Mononuclear cell (primary cell): ENCODE measurements around the gene ATP6V0B. TPM values are rescaled to one million over a fixed set of nuclear protein-coding genes. Genes with fewer than 3 reads are reported as not detected.

ENCODE experiments used
- H3K27me3 ChIP-seq: 2 replicates; pipeline ENCODE4 v1.6.0; 2011; ENCODE audit warnings: low read length, control low read depth; ENCODE audit not compliant: insufficient read depth
- H3K4me1 ChIP-seq: 2 replicates; pipeline ENCODE4 v1.5.1; 2011; ENCODE audit warnings: mild to moderate bottlenecking, low read length, control low read depth; ENCODE audit not compliant: insufficient read depth
- H3K4me3 ChIP-seq: 2 replicates; pipeline ENCODE4 v1.5.1; 2011; ENCODE audit warnings: mild to moderate bottlenecking, low read length, moderate library complexity
- H3K9me3 ChIP-seq: 2 replicates; pipeline ENCODE4 v1.5.1; 2011; ENCODE audit warnings: low read depth, mild to moderate bottlenecking, control low read depth, low read length
- total RNA-seq: library from RNA; depleted of rRNA; stranded (reverse); fragments of >200 nt; gene quantifications from one replicate; pipeline ENCODE4 v1.2.3, GENCODE V29; 2012

Gene ATP6V0B
- total RNA-seq, 1 donor = 73.1 TPM

GRCh38 chr1:43956234-43956633 lies 18.5 kb upstream of the ATP6V0B start:
- H3K9me3 ChIP-seq = no peaks in the 10 kb centered on the region
- H3K27me3 ChIP-seq = no peaks in the 10 kb centered on the region
- no peak overlapping the region for H3K4me3 ChIP-seq
- H3K4me1 ChIP-seq = no peaks in the 10 kb centered on the region

GRCh38 chr1:43957407-43958040 lies 17.2 kb upstream of the ATP6V0B start:
- Histone ChIP-seq H3K4me1 (no peaks in the 10 kb centered on the region), H3K27me3 (no peaks in the 10 kb centered on the region), H3K4me3 (no peak overlapping the region), H3K9me3 (no peaks in the 10 kb centered on the region)

- H3K27me3 ChIP-seq = no peaks in the 10 kb centered on the region
- H3K9me3 ChIP-seq = no peaks in the 10 kb centered on the region
- no peaks in the 10 kb centered on the region for H3K4me1 ChIP-seq
- H3K4me3 ChIP-seq = no peak overlapping the region
Measured at GRCh38 chr1:43958351-43959255, 16.2 kb upstream of the ATP6V0B start.

- Histone ChIP-seq H3K4me3 (no peak overlapping the region), H3K27me3 (no peaks in the 10 kb centered on the region), H3K9me3 (no peaks in the 10 kb centered on the region), H3K4me1 (no peaks in the 10 kb centered on the region)
Measured at GRCh38 chr1:43960798-43961197, 14.0 kb upstream of the ATP6V0B start.

- Histone ChIP-seq H3K4me1 (no peaks in the 10 kb centered on the region), H3K9me3 (no peaks in the 10 kb centered on the region), H3K27me3 (no peaks in the 10 kb centered on the region), H3K4me3 (no peak overlapping the region)
Measured at GRCh38 chr1:43961692-43962091, 13.1 kb upstream of the ATP6V0B start.

- no peaks in the 10 kb centered on the region for H3K9me3 ChIP-seq
- no peak overlapping the region for H3K4me3 ChIP-seq
- no peaks in the 10 kb centered on the region for H3K4me1 ChIP-seq
- no peaks in the 10 kb centered on the region for H3K27me3 ChIP-seq
Measured at GRCh38 chr1:43962324-43962723, 12.4 kb upstream of the ATP6V0B start.

- no peaks in the 10 kb centered on the region for H3K4me1 ChIP-seq
- no peaks in the 10 kb centered on the region for H3K9me3 ChIP-seq
- H3K4me3 ChIP-seq = no peak overlapping the region
- H3K27me3 ChIP-seq = no peaks in the 10 kb centered on the region
Measured at GRCh38 chr1:43963006-43963405, 11.8 kb upstream of the ATP6V0B start.

- no peaks in the 10 kb centered on the region for H3K4me1 ChIP-seq
- H3K4me3 ChIP-seq = no peak overlapping the region
- H3K27me3 ChIP-seq = no peaks in the 10 kb centered on the region
- H3K9me3 ChIP-seq = no peaks in the 10 kb centered on the region
Measured at GRCh38 chr1:43963890-43964289, 10.9 kb upstream of the ATP6V0B start.

GRCh38 chr1:43965316-43965715 lies 9.4 kb upstream of the ATP6V0B start:
- Histone ChIP-seq H3K27me3 (no peaks in the 10 kb centered on the region), H3K4me1 (peaks cover 9% of the 10 kb centered on the region), H3K4me3 (no peak overlapping the region), H3K9me3 (no peaks in the 10 kb centered on the region)

GRCh38 chr1:43968348-43968948 lies 6.3 kb upstream of the ATP6V0B start:
- H3K27me3 ChIP-seq = no peaks in the 10 kb centered on the region
- no peaks in the 10 kb centered on the region for H3K9me3 ChIP-seq
- no peak overlapping the region for H3K4me3 ChIP-seq
- H3K4me1 ChIP-seq = peaks cover 20% of the 10 kb centered on the region

- H3K9me3 ChIP-seq = no peaks in the 10 kb centered on the region
- H3K27me3 ChIP-seq = no peaks in the 10 kb centered on the region
- no peak overlapping the region for H3K4me3 ChIP-seq
- peaks cover 28% of the 10 kb centered on the region for H3K4me1 ChIP-seq
Measured at GRCh38 chr1:43969416-43969745, 5.4 kb upstream of the ATP6V0B start.

GRCh38 chr1:43969746-43970466 lies 4.9 kb upstream of the ATP6V0B start, which contains the start of gene DPH2:
DPH2 (plus strand) TSS chr1:43970010; CDS start chr1:43970176, 166 bp downstream.
- peak within 1 kb of the TSS; percentile 76 for H3K4me3 ChIP-seq
- H3K9me3 ChIP-seq = no peaks in the 10 kb centered on the region
- peaks cover 28% of the 10 kb centered on the region for H3K4me1 ChIP-seq
- H3K27me3 ChIP-seq = no peaks in the 10 kb centered on the region

- Histone ChIP-seq H3K4me3 (peak overlapping the region; percentile 76), H3K4me1 (peaks cover 32% of the 10 kb centered on the region), H3K27me3 (no peaks in the 10 kb centered on the region)
Measured at GRCh38 chr1:43970502-43970901, 4.3 kb upstream of the ATP6V0B start.

GRCh38 chr1:43970911-43971310 lies 3.8 kb upstream of the ATP6V0B start:
- Histone ChIP-seq H3K4me3 (no peak overlapping the region), H3K27me3 (no peaks in the 10 kb centered on the region), H3K4me1 (peaks cover 36% of the 10 kb centered on the region), H3K9me3 (no peaks in the 10 kb centered on the region)

More at GRCh38 chr1:43970502-43970901, 4.3 kb upstream of the ATP6V0B start:
- no peaks in the 10 kb centered on the region for H3K9me3 ChIP-seq
